HG03442 (cell line): ENCODE measurements around the gene PCDHB8.
"Not testable (repeated sequence)": the region's sequence is repeated elsewhere in the genome, so short reads cannot be mapped to it uniquely, and the experiment has no call there.

Source experiments
- ATAC-seq: cut with Tn5 transposase; IDR thresholded peaks from one replicate; pipeline ENCODE4 v1.9.1; 2021; ENCODE audit warnings: mild to moderate bottlenecking, moderate library complexity; ENCODE audit not compliant: unreplicated experiment

Gene PCDHB8

GRCh38 chr5:141182248-141182647, 4.7 kb downstream of the PCDHB8 start, which contains the start of gene PCDHB16:
Gene PCDHB16, plus strand, starts transcription at chr5:141182387. Its CDS starts 173 bp downstream, at chr5:141182560.
- ATAC-seq: no peak

- ATAC-seq: not testable (repeated sequence)
Measured at GRCh38 chr5:141184117-141184855, 6.7 kb downstream of the PCDHB8 start.

- ATAC-seq: no peak
Measured at GRCh38 chr5:141186897-141187512, 9.4 kb downstream of the PCDHB8 start, which contains the start of gene PCDHB9. Gene PCDHB9, plus strand, starts transcription at chr5:141187161. Its CDS starts 158 bp downstream, at chr5:141187319.

- not testable (repeated sequence) for ATAC-seq
Measured at GRCh38 chr5:141188682-141189081, 11.1 kb downstream of the PCDHB8 start.

GRCh38 chr5:141189131-141189530, 11.5 kb downstream of the PCDHB8 start:
- ATAC-seq: not testable (repeated sequence)

GRCh38 chr5:141192110-141192725, 14.6 kb downstream of the PCDHB8 start, which contains the start of gene PCDHB10:
Gene PCDHB10, plus strand, starts transcription at chr5:141192353. Its CDS starts 200 bp downstream, at chr5:141192553.
- no peak for ATAC-seq

- not testable (repeated sequence) for ATAC-seq
Measured at GRCh38 chr5:141194332-141194731, 16.7 kb downstream of the PCDHB8 start.

GRCh38 chr5:141196363-141196762, 18.8 kb downstream of the PCDHB8 start:
- ATAC-seq: no peak

GRCh38 chr5:141199359-141200235, 22.0 kb downstream of the PCDHB8 start, which contains the start of gene PCDHB11:
Gene PCDHB11, plus strand, starts transcription at chr5:141199627. Its CDS starts 148 bp downstream, at chr5:141199775.
- no peak for ATAC-seq

- not testable (repeated sequence) for ATAC-seq
Measured at GRCh38 chr5:141201126-141201525, 23.5 kb downstream of the PCDHB8 start.

- not testable (repeated sequence) for ATAC-seq
Measured at GRCh38 chr5:141201646-141202045, 24.1 kb downstream of the PCDHB8 start.

- ATAC-seq: no peak
Measured at GRCh38 chr5:141208478-141208877, 30.9 kb downstream of the PCDHB8 start, which contains the start of gene PCDHB12. Gene PCDHB12, plus strand, starts transcription at chr5:141208719. Its CDS starts 189 bp downstream, at chr5:141208908.

- not testable (repeated sequence) for ATAC-seq
Measured at GRCh38 chr5:141210281-141210680, 32.7 kb downstream of the PCDHB8 start.

- not testable (repeated sequence) for ATAC-seq
Measured at GRCh38 chr5:141210849-141211248, 33.3 kb downstream of the PCDHB8 start.

GRCh38 chr5:141213656-141214339, 36.2 kb downstream of the PCDHB8 start, which contains the start of gene PCDHB13:
Gene PCDHB13, plus strand, starts transcription at chr5:141213919. Its CDS starts 205 bp downstream, at chr5:141214124.
- ATAC-seq: not testable (repeated sequence)

- not testable (repeated sequence) for ATAC-seq
Measured at GRCh38 chr5:141214583-141214982, 37.0 kb downstream of the PCDHB8 start.

GRCh38 chr5:141215504-141215903, 37.9 kb downstream of the PCDHB8 start:
- not testable (repeated sequence) for ATAC-seq

- not testable (repeated sequence) for ATAC-seq
Measured at GRCh38 chr5:141216035-141216434, 38.4 kb downstream of the PCDHB8 start.

GRCh38 chr5:141223112-141223783, 45.7 kb downstream of the PCDHB8 start, which contains the start of gene PCDHB14:
Gene PCDHB14, plus strand, starts transcription at chr5:141223343. Its CDS starts 163 bp downstream, at chr5:141223506.
- no peak for ATAC-seq
